K562 (cell line): ENCODE data around the gene SRI. TPM values are rescaled to one million over a fixed set of nuclear protein-coding genes. Genes with fewer than 3 reads are reported as not detected.

Source experiments
- ATAC-seq: fragments of 200-7000 bp; cut with Tn5 transposase; 3 replicates; pipeline ENCODE4 v1.9.1; 2020; ENCODE audit warnings: moderate library complexity
- BruUV-seq: library from RNA; stranded (reverse); fragments of 400-500 nt; replicated peaks from 2 replicates; lab custom pipeline; 2021; lab: Mats Ljungman, UMichigan
- CTCF ChIA-PET: fragments of 300-600 bp; formaldehyde crosslinking; extraction: SDS; loops from one replicate; lab custom pipeline; 2021; ENCODE audit warnings: low intra/inter-chr PET ratio; lab: Yijun Ruan, JAX
- POLR2A ChIA-PET: fragments of 300-600, 350-650 bp; sonication (Branson Sonifier 250); formaldehyde crosslinking; extraction: SDS; loops from one replicate; lab custom pipeline; 2021; ENCODE audit warnings: antibody characterized with exemption, inconsistent platforms; lab: Yijun Ruan, JAX
- DNase-seq, 4 experiments: peaks; one replicate each; pipeline versions ENCODE4 v3.0.0 to v3.0.0-alpha.2; 2011 to 2018; ENCODE audit warnings: low spot score in 3 of 4, mixed read lengths in 3 of 4; ENCODE audit errors: extremely low read depth in 1 of 4
- FAIRE-seq: peaks from 2 replicates; lab custom pipeline; 2011; peaks lifted over from hg19 to GRCh38; lab: Jason Lieb, UNC
- H2AFZ ChIP-seq: 2 replicates; pipeline ENCODE4 v1.6.0; 2011; ENCODE audit warnings: low read depth, low read length, control low read depth, inconsistent platforms
- H3K27ac ChIP-seq: fragments of 200-600 bp; 3 replicates; pipeline ENCODE4 v1.8.0; 2011; ENCODE audit warnings: low read depth, mild to moderate bottlenecking, control low read depth, inconsistent platforms, low read length, moderate library complexity, mixed read lengths; ENCODE audit errors: extremely low read depth
- H3K27me3 ChIP-seq, 2 experiments: fragments of 300-600 bp in 1 of 2; 2 replicates in 1 of 2; 3 replicates in 1 of 2; pipeline versions ENCODE4 v1.6.0 to v1.8.0; 2011; ENCODE audit warnings: inconsistent platforms in 2 of 2, low read length in 2 of 2, mild to moderate bottlenecking in 1 of 2, mixed read lengths in 1 of 2, moderate library complexity in 1 of 2; ENCODE audit not compliant: control insufficient read depth in 2 of 2, insufficient read depth in 2 of 2
- H3K36me3 ChIP-seq: fragments of 300-600 bp; 3 replicates; pipeline ENCODE4 v1.8.0; 2011; ENCODE audit warnings: mild to moderate bottlenecking, low read length, inconsistent platforms; ENCODE audit not compliant: control insufficient read depth, insufficient read depth
- H3K4me1 ChIP-seq, 2 experiments: fragments of 200-600 bp in 1 of 2; replicated peaks in 1 of 2; 2 replicates in 1 of 2; 3 replicates in 1 of 2; pipeline versions ENCODE4 v1.5.1 to v1.8.0; 2011; ENCODE audit warnings: inconsistent platforms in 2 of 2, low read length in 2 of 2, mild to moderate bottlenecking in 1 of 2, mixed read lengths in 1 of 2, moderate library complexity in 1 of 2; ENCODE audit not compliant: control insufficient read depth in 2 of 2, insufficient read depth in 2 of 2
- H3K4me2 ChIP-seq: 2 replicates; pipeline ENCODE4 v1.6.1; 2011; ENCODE audit warnings: low read length, control low read depth, inconsistent platforms, mixed read lengths; ENCODE audit not compliant: insufficient read depth
- H3K4me3 ChIP-seq: fragments of 200-600 bp; sonication (generic), shearing (Covaris generic); 2 replicates; pipeline ENCODE4 v1.5.1; 2016; ENCODE audit warnings: control low read depth, inconsistent platforms
- H3K79me2 ChIP-seq: fragments of 200-600 bp; 3 replicates; pipeline ENCODE4 v1.8.0; 2011; ENCODE audit warnings: low read length, inconsistent platforms; ENCODE audit not compliant: control insufficient read depth, insufficient read depth
- H3K9ac ChIP-seq, 2 experiments: 2 replicates each; pipeline versions ENCODE4 v1.6.0 to v1.6.1; 2011; ENCODE audit warnings: low read depth in 2 of 2, low read length in 2 of 2, control low read depth in 1 of 2, inconsistent platforms in 1 of 2, mild to moderate bottlenecking in 1 of 2, mixed read lengths in 1 of 2; ENCODE audit not compliant: insufficient read depth in 1 of 2
- H3K9me1 ChIP-seq: one replicate; pipeline ENCODE4 v1.6.0; 2011; ENCODE audit warnings: inconsistent platforms, mild to moderate bottlenecking, low read length, moderate library complexity; ENCODE audit not compliant: control insufficient read depth, insufficient read depth
- H3K9me3 ChIP-seq: replicated peaks from 2 replicates; pipeline ENCODE4 v1.5.1; 2011; ENCODE audit warnings: low read depth, low read length, inconsistent platforms; ENCODE audit not compliant: control insufficient read depth, insufficient read depth
- H4K20me1 ChIP-seq: replicated peaks from 2 replicates; pipeline ENCODE4 v1.6.1; 2011; ENCODE audit warnings: low read length, inconsistent platforms, mixed read lengths; ENCODE audit not compliant: control insufficient read depth, insufficient read depth
- EGR1 ChIP-seq: fragments of 450-650 bp; conservative IDR thresholded peaks from 2 replicates; pipeline ENCODE4 v1.6.1; 2017; ENCODE audit warnings: mild to moderate bottlenecking
- NR2F6 ChIP-seq: fragments of 450-650 bp; formaldehyde crosslinking; IDR thresholded peaks from 2 replicates; pipeline ENCODE4 v1.4.0; 2020; ENCODE audit warnings: mild to moderate bottlenecking
- TEAD4 ChIP-seq, 2 experiments: sonication (generic) in 1 of 2; formaldehyde crosslinking in 1 of 2; IDR thresholded peaks; 2 replicates each; pipeline versions ENCODE4 v1.6.1 to v1.8.0; 2012 to 2022; ENCODE audit warnings: borderline replicate concordance in 1 of 2, inconsistent platforms in 1 of 2, low read length in 1 of 2, mild to moderate bottlenecking in 1 of 2, missing genetic modification reagents in 1 of 2
- ZNF134 ChIP-seq: fragments of 250-450 bp; sonication (Bioruptor Pico); conservative IDR thresholded peaks from 2 replicates; pipeline ENCODE4 v1.4.0; 2020
- WGBS: fragments of 100-300 bp; shearing (Covaris generic); methylation state at CpG from one replicate; pipeline ENCODE4 v1.1.6; 2016; ENCODE audit warnings: low coverage, mixed read lengths; ENCODE audit not compliant: insufficient coverage; ENCODE audit errors: missing lambda C conversion rate; 5-methylcytosine and 5-hydroxymethylcytosine counted together
- in situ Hi-C: fragments of 300-500 bp; cut with MboI; formaldehyde crosslinking; loops from 4 replicates; pipeline ENCODE4 v1.15.0; 2018; ENCODE audit warnings: inconsistent platforms, mixed read lengths
- intact Hi-C: fragments of 100-400 bp; cut with micrococcal nuclease; formaldehyde crosslinking; loops from 2 replicates; pipeline ENCODE4 v1.14.2; 2022
- polyA plus RNA-seq, 8 experiments: library from polyadenylated mRNA; depleted of rRNA in 4 of 8; stranded (reverse) in 5 of 8; unstranded in 3 of 8; fragments of >200 nt; fragmentation: Nextera tagmentation in 2 of 8; fragmentation: Illumina TruSeq in 1 of 8; extraction: Ambion mirVana in 2 of 8; extraction: Trizol in 1 of 8; gene quantifications; 2 replicates each; pipeline versions ENCODE4 v1.2.1 to v1.2.3, GENCODE V29; 2011 to 2014; ENCODE audit warnings: inconsistent platforms in 1 of 8, missing spikeins in 1 of 8
- total RNA-seq, 7 experiments: library from RNA; depleted of rRNA in 6 of 7; stranded (reverse); fragments of >200 nt in 6 of 7; fragmentation: Illumina TruSeq in 2 of 7; extraction: Trizol in 2 of 7; gene quantifications; 2 replicates each; pipeline versions ENCODE4 v1.2.1 to v1.2.3, GENCODE V29; 2011 to 2021; ENCODE audit warnings: low replicate concordance in 1 of 7
- TF ChIP-seq, protein P1 (sequence below), 2 experiments: fragments of 150-350 bp in 1 of 2; IDR thresholded peaks; 2 replicates each; pipeline ENCODE4 v1.6.1; 2012 to 2016; ENCODE audit warnings: low read depth in 2 of 2, low read length in 2 of 2, mild to moderate bottlenecking in 1 of 2, moderate library complexity in 1 of 2
- TF ChIP-seq, protein P2 (sequence below): IDR thresholded peaks from 2 replicates; pipeline ENCODE4 v1.6.1; 2011; ENCODE audit warnings: borderline replicate concordance, low read depth, mild to moderate bottlenecking, moderate library complexity, low read length; ENCODE audit not compliant: insufficient read depth, poor library complexity, severe bottlenecking
- TF ChIP-seq, protein P3 (sequence below): sonication (generic); formaldehyde crosslinking; IDR thresholded peaks from 2 replicates; pipeline ENCODE4 v1.8.0; 2022; ENCODE audit warnings: mild to moderate bottlenecking, missing genetic modification reagents
- TF ChIP-seq, protein P4 (sequence below), 2 experiments: IDR thresholded peaks; 2 replicates each; pipeline ENCODE4 v1.6.1; 2011; ENCODE audit warnings: borderline replicate concordance in 1 of 2, control low read depth in 1 of 2, low read depth in 1 of 2, low read length in 1 of 2, mild to moderate bottlenecking in 1 of 2, mixed read lengths in 1 of 2, moderate library complexity in 1 of 2; ENCODE audit not compliant: insufficient read depth in 1 of 2, insufficient read length in 1 of 2, poor library complexity in 1 of 2, severe bottlenecking in 1 of 2; ENCODE audit errors: extremely low read depth in 1 of 2

Gene SRI
- total and polyA plus RNA-seq, 9 of the 15 experiments (the other 6 are each of a cell fraction or from before 2014, with no cell fraction given) = 56.4 to 158 (median 119) TPM

DNA sequence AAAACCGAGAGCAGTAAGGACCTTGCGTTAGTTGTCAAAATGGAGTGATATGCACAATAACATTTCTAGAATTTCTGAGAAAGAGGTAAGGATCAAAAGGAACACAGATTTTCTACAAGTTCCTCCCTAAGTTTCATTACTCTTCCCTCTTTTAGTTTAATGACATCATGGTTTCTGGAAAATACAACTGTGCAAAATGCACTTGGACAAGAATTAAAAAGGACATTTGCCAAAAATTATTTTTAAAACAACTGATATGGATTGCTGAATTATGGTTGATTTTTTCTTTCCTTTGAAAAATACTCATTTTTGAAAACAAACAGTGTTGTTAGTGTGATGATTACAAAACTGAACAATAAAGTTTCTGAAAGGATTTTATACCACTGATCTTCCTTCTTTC is 52.1 kb downstream of the SRI start:
- Histone ChIP-seq H3K4me2 (no peak overlapping the region), H4K20me1 (no peaks in the 10 kb centered on the region), H3K27ac (no peak overlapping the region), H3K36me3 (no peaks in the 10 kb centered on the region), H3K27me3 (no peaks in the 10 kb centered on the region), H3K4me1 (no peaks in the 10 kb centered on the region), H3K9ac (no peak overlapping the region), H3K9me1 (no peaks in the 10 kb centered on the region), H3K4me3 (no peak overlapping the region), H3K79me2 (no peaks in the 10 kb centered on the region), H2AFZ (no peak overlapping the region), H3K9me3 (no peaks in the 10 kb centered on the region)
- ChIA-PET POLR2A (no interaction called here), CTCF (no interaction called here)
- intact Hi-C loops (loop anchor here (5.0 kb wide), 1 partner anchor 660 kb away; no protein-coding TSS in a partner anchor), in situ Hi-C loops (no loop called here)
- no TSS peak for BruUV-seq
- ATAC-seq (no peak), FAIRE-seq (no peak), DNase-seq (no peak)
- WGBS = 0% methylated on average over 2 of the region's 2 CpGs
- TF ChIP-seq TEAD4 (IDR thresholded peaks at IDR 0.05; ENCODE audit: low read length) (no peak), TEAD4 (CRISPR knock-in tag; IDR thresholded peaks at IDR 0.05; ENCODE audit: borderline replicate concordance) (no peak), EGR1 (no peak), NR2F6 (CRISPR knock-in tag) (no peak), ZNF134 (CRISPR knock-in tag) (no peak)
- TF ChIP-seq, protein P1, sequence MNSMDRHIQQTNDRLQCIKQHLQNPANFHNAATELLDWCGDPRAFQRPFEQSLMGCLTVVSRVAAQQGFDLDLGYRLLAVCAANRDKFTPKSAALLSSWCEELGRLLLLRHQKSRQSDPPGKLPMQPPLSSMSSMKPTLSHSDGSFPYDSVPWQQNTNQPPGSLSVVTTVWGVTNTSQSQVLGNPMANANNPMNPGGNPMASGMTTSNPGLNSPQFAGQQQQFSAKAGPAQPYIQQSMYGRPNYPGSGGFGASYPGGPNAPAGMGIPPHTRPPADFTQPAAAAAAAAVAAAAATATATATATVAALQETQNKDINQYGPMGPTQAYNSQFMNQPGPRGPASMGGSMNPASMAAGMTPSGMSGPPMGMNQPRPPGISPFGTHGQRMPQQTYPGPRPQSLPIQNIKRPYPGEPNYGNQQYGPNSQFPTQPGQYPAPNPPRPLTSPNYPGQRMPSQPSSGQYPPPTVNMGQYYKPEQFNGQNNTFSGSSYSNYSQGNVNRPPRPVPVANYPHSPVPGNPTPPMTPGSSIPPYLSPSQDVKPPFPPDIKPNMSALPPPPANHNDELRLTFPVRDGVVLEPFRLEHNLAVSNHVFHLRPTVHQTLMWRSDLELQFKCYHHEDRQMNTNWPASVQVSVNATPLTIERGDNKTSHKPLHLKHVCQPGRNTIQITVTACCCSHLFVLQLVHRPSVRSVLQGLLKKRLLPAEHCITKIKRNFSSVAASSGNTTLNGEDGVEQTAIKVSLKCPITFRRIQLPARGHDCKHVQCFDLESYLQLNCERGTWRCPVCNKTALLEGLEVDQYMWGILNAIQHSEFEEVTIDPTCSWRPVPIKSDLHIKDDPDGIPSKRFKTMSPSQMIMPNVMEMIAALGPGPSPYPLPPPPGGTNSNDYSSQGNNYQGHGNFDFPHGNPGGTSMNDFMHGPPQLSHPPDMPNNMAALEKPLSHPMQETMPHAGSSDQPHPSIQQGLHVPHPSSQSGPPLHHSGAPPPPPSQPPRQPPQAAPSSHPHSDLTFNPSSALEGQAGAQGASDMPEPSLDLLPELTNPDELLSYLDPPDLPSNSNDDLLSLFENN (IDR thresholded peaks at IDR 0.05; ENCODE audit: low read depth in 2 of 2, low read length in 2 of 2) = no peak
- TF ChIP-seq, protein P2, sequence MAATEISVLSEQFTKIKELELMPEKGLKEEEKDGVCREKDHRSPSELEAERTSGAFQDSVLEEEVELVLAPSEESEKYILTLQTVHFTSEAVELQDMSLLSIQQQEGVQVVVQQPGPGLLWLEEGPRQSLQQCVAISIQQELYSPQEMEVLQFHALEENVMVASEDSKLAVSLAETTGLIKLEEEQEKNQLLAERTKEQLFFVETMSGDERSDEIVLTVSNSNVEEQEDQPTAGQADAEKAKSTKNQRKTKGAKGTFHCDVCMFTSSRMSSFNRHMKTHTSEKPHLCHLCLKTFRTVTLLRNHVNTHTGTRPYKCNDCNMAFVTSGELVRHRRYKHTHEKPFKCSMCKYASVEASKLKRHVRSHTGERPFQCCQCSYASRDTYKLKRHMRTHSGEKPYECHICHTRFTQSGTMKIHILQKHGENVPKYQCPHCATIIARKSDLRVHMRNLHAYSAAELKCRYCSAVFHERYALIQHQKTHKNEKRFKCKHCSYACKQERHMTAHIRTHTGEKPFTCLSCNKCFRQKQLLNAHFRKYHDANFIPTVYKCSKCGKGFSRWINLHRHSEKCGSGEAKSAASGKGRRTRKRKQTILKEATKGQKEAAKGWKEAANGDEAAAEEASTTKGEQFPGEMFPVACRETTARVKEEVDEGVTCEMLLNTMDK = no peak
- TF ChIP-seq, protein P3, sequence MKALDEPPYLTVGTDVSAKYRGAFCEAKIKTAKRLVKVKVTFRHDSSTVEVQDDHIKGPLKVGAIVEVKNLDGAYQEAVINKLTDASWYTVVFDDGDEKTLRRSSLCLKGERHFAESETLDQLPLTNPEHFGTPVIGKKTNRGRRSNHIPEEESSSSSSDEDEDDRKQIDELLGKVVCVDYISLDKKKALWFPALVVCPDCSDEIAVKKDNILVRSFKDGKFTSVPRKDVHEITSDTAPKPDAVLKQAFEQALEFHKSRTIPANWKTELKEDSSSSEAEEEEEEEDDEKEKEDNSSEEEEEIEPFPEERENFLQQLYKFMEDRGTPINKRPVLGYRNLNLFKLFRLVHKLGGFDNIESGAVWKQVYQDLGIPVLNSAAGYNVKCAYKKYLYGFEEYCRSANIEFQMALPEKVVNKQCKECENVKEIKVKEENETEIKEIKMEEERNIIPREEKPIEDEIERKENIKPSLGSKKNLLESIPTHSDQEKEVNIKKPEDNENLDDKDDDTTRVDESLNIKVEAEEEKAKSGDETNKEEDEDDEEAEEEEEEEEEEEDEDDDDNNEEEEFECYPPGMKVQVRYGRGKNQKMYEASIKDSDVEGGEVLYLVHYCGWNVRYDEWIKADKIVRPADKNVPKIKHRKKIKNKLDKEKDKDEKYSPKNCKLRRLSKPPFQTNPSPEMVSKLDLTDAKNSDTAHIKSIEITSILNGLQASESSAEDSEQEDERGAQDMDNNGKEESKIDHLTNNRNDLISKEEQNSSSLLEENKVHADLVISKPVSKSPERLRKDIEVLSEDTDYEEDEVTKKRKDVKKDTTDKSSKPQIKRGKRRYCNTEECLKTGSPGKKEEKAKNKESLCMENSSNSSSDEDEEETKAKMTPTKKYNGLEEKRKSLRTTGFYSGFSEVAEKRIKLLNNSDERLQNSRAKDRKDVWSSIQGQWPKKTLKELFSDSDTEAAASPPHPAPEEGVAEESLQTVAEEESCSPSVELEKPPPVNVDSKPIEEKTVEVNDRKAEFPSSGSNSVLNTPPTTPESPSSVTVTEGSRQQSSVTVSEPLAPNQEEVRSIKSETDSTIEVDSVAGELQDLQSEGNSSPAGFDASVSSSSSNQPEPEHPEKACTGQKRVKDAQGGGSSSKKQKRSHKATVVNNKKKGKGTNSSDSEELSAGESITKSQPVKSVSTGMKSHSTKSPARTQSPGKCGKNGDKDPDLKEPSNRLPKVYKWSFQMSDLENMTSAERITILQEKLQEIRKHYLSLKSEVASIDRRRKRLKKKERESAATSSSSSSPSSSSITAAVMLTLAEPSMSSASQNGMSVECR (CRISPR knock-in tag) = no peak
- TF ChIP-seq, protein P4, sequence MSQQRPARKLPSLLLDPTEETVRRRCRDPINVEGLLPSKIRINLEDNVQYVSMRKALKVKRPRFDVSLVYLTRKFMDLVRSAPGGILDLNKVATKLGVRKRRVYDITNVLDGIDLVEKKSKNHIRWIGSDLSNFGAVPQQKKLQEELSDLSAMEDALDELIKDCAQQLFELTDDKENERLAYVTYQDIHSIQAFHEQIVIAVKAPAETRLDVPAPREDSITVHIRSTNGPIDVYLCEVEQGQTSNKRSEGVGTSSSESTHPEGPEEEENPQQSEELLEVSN (IDR thresholded peaks at IDR 0.05; ENCODE audit: borderline replicate concordance in 1 of 2, extremely low read depth in 1 of 2, insufficient read depth in 1 of 2, insufficient read length in 1 of 2, low read depth in 1 of 2, low read length in 1 of 2, poor library complexity in 1 of 2, severe bottlenecking in 1 of 2) = no peak
